Mesothelial cell of epicardium (in vitro differentiated cells): ENCODE data around the gene FRYL. TPM values are rescaled to one million over a fixed set of nuclear protein-coding genes. Genes with fewer than 3 reads are reported as not detected.
"Not testable (repeated sequence)": the region's sequence is repeated elsewhere in the genome, so short reads cannot be mapped to it uniquely, and the experiment has no call there.

Source experiments
- DNase-seq, 2 experiments: peaks; one replicate each; pipeline ENCODE4 v3.0.0; 2021; ENCODE audit warnings: low spot score in 2 of 2; ENCODE audit not compliant: unreplicated experiment in 2 of 2
- H3K27ac Mint-ChIP-seq: 2 replicates; pipeline ENCODE4 v1.8.0; 2021; ENCODE audit warnings: mixed read lengths
- H3K27me3 Mint-ChIP-seq: 2 replicates; pipeline ENCODE4 v1.8.0; 2021; ENCODE audit warnings: low read depth, mixed read lengths
- H3K36me3 Mint-ChIP-seq: 2 replicates; pipeline ENCODE4 v1.8.0; 2021; ENCODE audit warnings: mixed read lengths
- H3K4me1 Mint-ChIP-seq: 2 replicates; pipeline ENCODE4 v1.8.0; 2021; ENCODE audit warnings: mixed read lengths
- H3K4me3 Mint-ChIP-seq: 2 replicates; pipeline ENCODE4 v1.8.0; 2021; ENCODE audit warnings: mild to moderate bottlenecking, moderate library complexity, mixed read lengths
- H3K9me3 Mint-ChIP-seq: 2 replicates; pipeline ENCODE4 v1.8.0; 2021; ENCODE audit warnings: mixed read lengths
- CTCF ChIP-seq: fragments of 200-600 bp; sonication (generic); IDR thresholded peaks from one replicate; pipeline ENCODE4 v1.5.0; 2021; ENCODE audit warnings: antibody characterized with exemption; ENCODE audit not compliant: unreplicated experiment
- total RNA-seq: library from RNA; stranded (reverse); gene quantifications from 3 replicates; pipeline ENCODE4 v1.2.1, GENCODE V29; 2021

The FRYL gene
- total RNA-seq, 1 donor from 2014 or later = 57.0 TPM

GRCh38 chr4:48772556-48772955 is 7.5 kb downstream of the FRYL start:
- Mint-ChIP-seq H3K4me3 (no peak overlapping the region), H3K9me3 (no peaks in the 10 kb centered on the region), H3K4me1 (peaks cover 26% of the 10 kb centered on the region), H3K27ac (no peak overlapping the region), H3K36me3 (no peaks in the 10 kb centered on the region), H3K27me3 (no peaks in the 10 kb centered on the region)
- no peak for DNase-seq
- no peak for TF ChIP-seq CTCF

- no peak for DNase-seq
- Mint-ChIP-seq H3K36me3 (peaks cover 4% of the 10 kb centered on the region), H3K4me3 (no peak overlapping the region), H3K4me1 (no peaks in the 10 kb centered on the region), H3K9me3 (peaks cover 9% of the 10 kb centered on the region), H3K27ac (no peak overlapping the region), H3K27me3 (no peaks in the 10 kb centered on the region)
- no peak for TF ChIP-seq CTCF
Observed at GRCh38 chr4:48767055-48767929, 12.8 kb downstream of the FRYL start.

GRCh38 chr4:48766131-48766792 is 13.8 kb downstream of the FRYL start:
- peaks cover 4% of the 10 kb centered on the region for H3K36me3 Mint-ChIP-seq
- H3K27ac Mint-ChIP-seq = no peak overlapping the region
- H3K4me1 Mint-ChIP-seq = no peaks in the 10 kb centered on the region
- H3K27me3 Mint-ChIP-seq = no peaks in the 10 kb centered on the region
- peaks cover 9% of the 10 kb centered on the region for H3K9me3 Mint-ChIP-seq
- no peak for TF ChIP-seq CTCF
- no peak for DNase-seq
- H3K4me3 Mint-ChIP-seq = no peak overlapping the region

GRCh38 chr4:48762408-48762807 is 17.7 kb downstream of the FRYL start:
- no peaks in the 10 kb centered on the region for H3K27me3 Mint-ChIP-seq
- peaks cover 9% of the 10 kb centered on the region for H3K9me3 Mint-ChIP-seq
- no peak for DNase-seq
- no peak for TF ChIP-seq CTCF
- H3K27ac Mint-ChIP-seq = no peak overlapping the region
- H3K4me3 Mint-ChIP-seq = no peak overlapping the region
- H3K4me1 Mint-ChIP-seq = no peaks in the 10 kb centered on the region
- peaks cover 11% of the 10 kb centered on the region for H3K36me3 Mint-ChIP-seq

- no peak for DNase-seq
- Mint-ChIP-seq H3K9me3 (peaks cover 12% of the 10 kb centered on the region), H3K4me3 (no peak overlapping the region), H3K27ac (no peak overlapping the region), H3K27me3 (no peaks in the 10 kb centered on the region), H3K4me1 (no peaks in the 10 kb centered on the region), H3K36me3 (peaks cover 10% of the 10 kb centered on the region)
- no peak for TF ChIP-seq CTCF
Observed at GRCh38 chr4:48761286-48761685, 18.8 kb downstream of the FRYL start.

- H3K4me1 Mint-ChIP-seq, H3K27me3 Mint-ChIP-seq, H3K4me3 Mint-ChIP-seq, H3K27ac Mint-ChIP-seq, DNase-seq: not testable (repeated sequence)
- Mint-ChIP-seq H3K36me3 (peaks cover 15% of the 10 kb centered on the region), H3K9me3 (peaks cover 15% of the 10 kb centered on the region)
Observed at GRCh38 chr4:48758703-48759102, 21.4 kb downstream of the FRYL start.
